ENCODE data around the gene SIGLEC12. TPM values are rescaled to one million over a fixed set of nuclear protein-coding genes. Genes with fewer than 3 reads are reported as not detected.

Gene SIGLEC12
- not detected in 2 replicates for total RNA-seq (ENCODE audit: low replicate concordance)
- long read RNA-seq = 0 reads

GRCh38 chr19:51501594-51502263 lies at the start of gene SIGLEC12:
Gene SIGLEC12 (minus strand): TSS chr19:51501800. CDS start chr19:51501733, 67 bp downstream.
- Mint-ChIP-seq H3K36me3 (no peaks in the 10 kb centered on the region), H3K27me3 (peaks cover 6% of the 10 kb centered on the region), H3K9me3 (no peaks in the 10 kb centered on the region), H3K4me3 (no peak within 1 kb of the TSS), H3K4me1 (ENCODE audit: unreplicated experiment) (no peaks in the 10 kb centered on the region), H3K27ac (no peak within 1 kb of the TSS)
- DNase-seq (ENCODE audit: extremely low spot score, unreplicated experiment) = no peak
- TF ChIP-seq CTCF (conservative IDR thresholded peaks at IDR 0.05) = no peak

- peaks cover 8% of the 10 kb centered on the region for H3K27me3 Mint-ChIP-seq
- no peak overlapping the region for H3K4me3 Mint-ChIP-seq
- TF ChIP-seq CTCF (conservative IDR thresholded peaks at IDR 0.05) = no peak
- no peaks in the 10 kb centered on the region for H3K9me3 Mint-ChIP-seq
- H3K27ac Mint-ChIP-seq = no peak overlapping the region
- no peaks in the 10 kb centered on the region for H3K36me3 Mint-ChIP-seq
- H3K4me1 Mint-ChIP-seq (ENCODE audit: unreplicated experiment) = no peaks in the 10 kb centered on the region
- no peak for DNase-seq (ENCODE audit: extremely low spot score, unreplicated experiment)
These were observed 49.5 kb upstream of the SIGLEC12 start for GRCh38 chr19:51550848-51551672.

- no peak for TF ChIP-seq CTCF (conservative IDR thresholded peaks at IDR 0.05)
- H3K9me3 Mint-ChIP-seq = no peaks in the 10 kb centered on the region
- H3K4me3 Mint-ChIP-seq = no peak overlapping the region
- H3K4me1 Mint-ChIP-seq (ENCODE audit: unreplicated experiment) = no peaks in the 10 kb centered on the region
- no peaks in the 10 kb centered on the region for H3K36me3 Mint-ChIP-seq
- H3K27ac Mint-ChIP-seq = no peak overlapping the region
- peaks cover 8% of the 10 kb centered on the region for H3K27me3 Mint-ChIP-seq
- no peak for DNase-seq (ENCODE audit: extremely low spot score, unreplicated experiment)
These were observed 48.1 kb upstream of the SIGLEC12 start for GRCh38 chr19:51549533-51550324.

- DNase-seq (ENCODE audit: extremely low spot score, unreplicated experiment) = no peak
- Mint-ChIP-seq H3K4me1 (ENCODE audit: unreplicated experiment) (no peaks in the 10 kb centered on the region), H3K27me3 (peaks cover 11% of the 10 kb centered on the region), H3K27ac (no peak overlapping the region), H3K36me3 (no peaks in the 10 kb centered on the region), H3K4me3 (no peak overlapping the region), H3K9me3 (peaks cover 2% of the 10 kb centered on the region)
- no peak for TF ChIP-seq CTCF (conservative IDR thresholded peaks at IDR 0.05)
These were observed 47.3 kb upstream of the SIGLEC12 start for GRCh38 chr19:51548891-51549305.

GRCh38 chr19:51548213-51548651 lies 46.6 kb upstream of the SIGLEC12 start:
- H3K4me3 Mint-ChIP-seq = no peak overlapping the region
- no peaks in the 10 kb centered on the region for H3K36me3 Mint-ChIP-seq
- no peak for DNase-seq (ENCODE audit: extremely low spot score, unreplicated experiment)
- TF ChIP-seq CTCF (conservative IDR thresholded peaks at IDR 0.05) = no peak
- peaks cover 13% of the 10 kb centered on the region for H3K27me3 Mint-ChIP-seq
- no peaks in the 10 kb centered on the region for H3K4me1 Mint-ChIP-seq (ENCODE audit: unreplicated experiment)
- H3K9me3 Mint-ChIP-seq = peaks cover 4% of the 10 kb centered on the region
- no peak overlapping the region for H3K27ac Mint-ChIP-seq
